NCI-H345 treated with DMSO at 0.1 percent for 48 hours (cell line): ENCODE measurements around the gene CCDC169.

Experiments used
- DNase-seq: peaks from one replicate; lab custom pipeline; 2025; ENCODE audit not compliant: unreplicated experiment; lab: John Stamatoyannopoulos, UW

Gene CCDC169

GRCh38 chr13:36248700-36249099 is 48.9 kb downstream of the CCDC169 start:
- DNase-seq = no peak

DNA sequence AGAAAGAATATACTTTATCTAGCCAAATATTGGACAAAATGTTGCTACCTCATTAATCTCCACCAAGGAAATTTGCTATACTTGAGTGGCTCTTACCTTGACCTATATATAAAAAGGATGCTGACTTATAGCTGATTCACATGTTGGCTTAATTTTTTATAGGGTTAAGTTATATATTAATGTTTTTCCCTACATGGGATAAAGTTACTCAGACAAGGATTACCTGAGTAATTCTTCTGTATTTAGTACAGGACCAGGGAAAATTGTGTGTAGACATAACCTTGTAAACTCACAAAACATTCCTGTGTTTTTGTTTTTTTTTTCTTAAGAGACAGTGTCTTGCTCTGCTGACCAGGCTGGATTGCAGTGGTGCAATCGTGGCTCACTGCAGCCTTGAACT is 52.6 kb downstream of the CCDC169 start:
- no peak for DNase-seq

- no peak for DNase-seq
These were observed 53.5 kb downstream of the CCDC169 start for GRCh38 chr13:36244073-36244472.

GRCh38 chr13:36242761-36243160 is 54.9 kb downstream of the CCDC169 start:
- DNase-seq = no peak

GRCh38 chr13:36231236-36231635 is 66.4 kb downstream of the CCDC169 start:
- DNase-seq = no peak

GRCh38 chr13:36224730-36225129 is 72.9 kb downstream of the CCDC169 start:
- DNase-seq = no peak

DNA sequence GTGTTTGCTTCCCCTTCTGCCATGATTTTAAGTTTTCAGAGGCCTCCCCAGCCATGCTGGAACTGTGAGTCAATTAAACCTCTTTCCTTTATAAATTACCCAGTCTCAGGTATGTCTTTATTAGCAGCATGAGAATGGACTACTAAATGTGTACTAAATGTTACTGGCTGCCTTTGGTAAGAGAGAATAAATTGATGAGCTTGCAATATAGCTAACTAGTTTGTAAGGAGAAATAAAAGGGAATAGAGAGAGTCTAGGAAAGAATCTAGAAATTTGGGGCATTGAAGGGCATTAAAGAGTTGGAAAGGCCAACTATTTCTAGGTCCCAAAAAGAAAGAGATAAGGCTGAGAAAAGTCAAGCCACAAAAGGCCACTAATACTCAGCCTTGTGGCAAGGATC is 77.7 kb downstream of the CCDC169 start:
- DNase-seq = no peak

- no peak for DNase-seq
These were observed 80.2 kb downstream of the CCDC169 start for GRCh38 chr13:36217456-36217855.

DNA sequence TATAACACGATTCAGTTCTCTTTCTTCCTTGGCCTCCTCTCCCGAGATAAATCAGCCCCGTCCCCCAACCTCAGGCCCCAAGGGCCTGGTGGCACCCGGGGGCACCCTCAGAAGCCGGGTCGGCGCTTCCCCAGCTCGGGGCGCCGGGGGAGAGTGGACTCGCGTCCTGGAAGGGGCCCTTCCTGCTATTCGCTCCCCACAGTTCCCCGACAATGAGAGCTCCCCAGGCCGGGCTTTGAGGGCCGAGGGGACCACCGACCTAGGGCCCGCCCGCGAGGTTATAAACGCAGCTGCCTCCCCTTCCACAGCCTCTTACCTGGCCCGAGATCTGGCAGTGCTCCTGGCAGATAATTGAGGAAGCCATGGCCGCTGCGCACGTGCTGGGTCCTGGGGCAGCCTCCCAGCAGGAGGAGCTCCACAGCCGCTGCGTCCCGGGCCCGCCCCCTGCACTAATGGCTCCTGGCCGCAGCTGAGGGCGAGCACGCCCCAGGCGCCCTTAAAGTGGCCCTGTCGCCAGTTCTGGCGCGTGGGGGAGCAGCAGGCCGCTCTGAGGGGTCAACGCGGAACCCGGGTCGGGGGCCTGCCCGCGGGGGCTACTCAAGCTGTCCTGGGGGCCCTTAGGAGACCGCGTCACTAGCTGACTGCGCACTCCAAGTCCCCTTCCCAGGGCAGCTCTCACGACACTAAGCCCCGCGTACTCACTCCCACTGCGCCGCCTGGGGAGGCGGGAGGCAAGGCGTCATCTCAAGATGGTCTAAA is 83.3 kb downstream of the CCDC169 start, which contains the start of gene SOHLH2:
Gene SOHLH2, minus strand, starts transcription at position 394 of the 759 bp plus-strand sequence. Its CDS starts 30 bp downstream, at position 364.
- no peak for DNase-seq

GRCh38 chr13:36212789-36213188 is 84.8 kb downstream of the CCDC169 start:
- DNase-seq = no peak

- DNase-seq = no peak
These were observed 86.0 kb downstream of the CCDC169 start for GRCh38 chr13:36211567-36211966.

GRCh38 chr13:36210738-36211137 is 86.9 kb downstream of the CCDC169 start:
- DNase-seq = no peak

DNA sequence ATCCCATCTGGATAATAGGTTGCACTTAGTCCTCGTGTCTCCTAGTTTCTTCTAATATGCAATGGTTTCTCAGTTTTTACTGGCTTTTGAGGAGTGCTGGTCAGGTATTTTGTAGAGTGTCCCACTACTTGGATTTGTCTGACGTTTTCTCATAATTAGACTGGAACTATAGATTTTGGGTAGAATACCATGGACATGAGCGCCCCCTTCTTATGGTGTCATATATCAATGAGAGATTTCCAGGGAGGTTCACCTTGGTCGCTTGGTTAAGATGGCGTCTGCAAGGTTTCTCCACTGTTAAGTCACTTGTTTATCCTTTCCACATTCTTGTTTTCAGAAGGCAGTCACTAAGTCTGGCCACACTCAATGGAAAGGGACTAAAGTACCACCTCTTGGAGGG is 89.9 kb downstream of the CCDC169 start:
- no peak for DNase-seq

GRCh38 chr13:36193151-36193855 is 104.3 kb downstream of the CCDC169 start:
- DNase-seq = no peak

DNA sequence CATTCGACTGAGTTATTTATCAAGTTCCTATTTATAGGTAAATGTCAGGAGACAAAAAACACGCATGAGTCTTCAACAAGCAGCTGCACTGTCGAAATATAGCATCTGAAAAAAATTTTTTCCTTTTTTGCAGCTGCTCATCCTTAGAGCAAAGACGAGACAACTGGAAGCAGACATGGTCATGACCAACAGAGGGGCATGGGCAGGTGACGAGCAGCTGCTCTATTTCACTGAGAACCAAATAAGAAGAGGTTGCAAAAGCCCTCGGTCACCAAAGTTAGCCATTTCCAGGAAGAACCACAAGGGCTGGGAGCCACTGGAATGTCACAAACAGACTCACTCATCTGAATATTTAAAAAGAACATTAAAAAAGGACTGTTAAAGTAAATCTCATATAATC is 105.4 kb downstream of the CCDC169 start:
- DNase-seq = no peak

- no peak for DNase-seq
These were observed 106.8 kb downstream of the CCDC169 start for GRCh38 chr13:36190771-36191170.

GRCh38 chr13:36188441-36188840 is 109.2 kb downstream of the CCDC169 start:
- DNase-seq = no peak

GRCh38 chr13:36183901-36184300 is 113.7 kb downstream of the CCDC169 start:
- DNase-seq = no peak
